Left renal cortex interstitium (tissue), 4 donors: ENCODE measurements around the gene AKR1C4. TPM values are rescaled to one million over a fixed set of nuclear protein-coding genes. Genes with fewer than 3 reads are reported as not detected.
"Not testable (repeated sequence)": the region's sequence is repeated elsewhere in the genome, so short reads cannot be mapped to it uniquely, and the experiment has no call there.

Source experiments
- DNase-seq, 4 donors: peaks; one replicate each; pipeline ENCODE4 v3.0.0-alpha.2; 2013; ENCODE audit warnings: low read depth in 4 of 4, low spot score in 2 of 4, missing footprints in 1 of 4
- polyA plus RNA-seq, 4 donors: library from polyadenylated mRNA; unstranded; fragments of 120-200 nt; gene quantifications; one replicate each; pipeline ENCODE4 v1.2.1, GENCODE V29; 2013; ENCODE audit not compliant: insufficient read length in 4 of 4

Gene AKR1C4
- not detected for polyA plus RNA-seq

- no peak for DNase-seq
Observed at GRCh38 chr10:5196702-5197113, at the start of gene AKR1C4. AKR1C4 (plus strand) TSS chr10:5196837; CDS start chr10:5196868, 31 bp downstream.

GRCh38 chr10:5146920-5147254 is 49.8 kb upstream of the AKR1C4 start:
- DNase-seq, result no peak

GRCh38 chr10:5147255-5147980 is 49.2 kb upstream of the AKR1C4 start:
- no peak for DNase-seq

- DNase-seq, result no peak
Observed at GRCh38 chr10:5147981-5148677, 48.5 kb upstream of the AKR1C4 start.

- DNase-seq, result no peak
Observed at GRCh38 chr10:5148678-5149032, 48.0 kb upstream of the AKR1C4 start.

- DNase-seq, result no peak
Observed at GRCh38 chr10:5151076-5151475, 45.6 kb upstream of the AKR1C4 start.

- DNase-seq, result no peak
Observed at GRCh38 chr10:5155951-5156350, 40.7 kb upstream of the AKR1C4 start.

- DNase-seq, result no peak
Observed at GRCh38 chr10:5157501-5157900, 39.1 kb upstream of the AKR1C4 start.

GRCh38 chr10:5159126-5159525 is 37.5 kb upstream of the AKR1C4 start:
- no peak for DNase-seq

GRCh38 chr10:5163487-5163886 is 33.1 kb upstream of the AKR1C4 start:
- no peak for DNase-seq

- no peak for DNase-seq
Observed at GRCh38 chr10:5165738-5166137, 30.9 kb upstream of the AKR1C4 start.

GRCh38 chr10:5168897-5169420 is 27.7 kb upstream of the AKR1C4 start:
- DNase-seq, result no peak

- not testable (repeated sequence) for DNase-seq
Observed at GRCh38 chr10:5175581-5175980, 21.1 kb upstream of the AKR1C4 start.

GRCh38 chr10:5180503-5180902 is 16.1 kb upstream of the AKR1C4 start:
- not testable (repeated sequence) for DNase-seq

- DNase-seq, result no peak
Observed at GRCh38 chr10:5183923-5184322, 12.7 kb upstream of the AKR1C4 start.

- peak in 1 of 4 donors; percentile 15 for DNase-seq
Observed at GRCh38 chr10:5184987-5185775, 11.5 kb upstream of the AKR1C4 start, which contains the start of gene AKR1C8. AKR1C8 (minus strand) TSS chr10:5185150; CDS start chr10:5185104, 46 bp downstream.

GRCh38 chr10:5187867-5188266 is 8.8 kb upstream of the AKR1C4 start:
- no peak for DNase-seq

- DNase-seq, result no peak
Observed at GRCh38 chr10:5188358-5188757, 8.3 kb upstream of the AKR1C4 start.

- no peak for DNase-seq
Observed at GRCh38 chr10:5194431-5194830, 2.2 kb upstream of the AKR1C4 start.

- DNase-seq, result no peak
Observed at GRCh38 chr10:5195727-5196374, 786 bp upstream of the AKR1C4 start.

- DNase-seq, result no peak
Observed at GRCh38 chr10:5198386-5198785, 1.7 kb downstream of the AKR1C4 start.
